ENCODE results near the gene TPSG1. TPM values are rescaled to one million over a fixed set of nuclear protein-coding genes. Genes with fewer than 3 reads are reported as not detected.

The TPSG1 gene
- polyA plus RNA-seq, 1 donor (not counting 4 experiments of a cell fraction or from before 2014, with no cell fraction given) = not detected

DNA sequence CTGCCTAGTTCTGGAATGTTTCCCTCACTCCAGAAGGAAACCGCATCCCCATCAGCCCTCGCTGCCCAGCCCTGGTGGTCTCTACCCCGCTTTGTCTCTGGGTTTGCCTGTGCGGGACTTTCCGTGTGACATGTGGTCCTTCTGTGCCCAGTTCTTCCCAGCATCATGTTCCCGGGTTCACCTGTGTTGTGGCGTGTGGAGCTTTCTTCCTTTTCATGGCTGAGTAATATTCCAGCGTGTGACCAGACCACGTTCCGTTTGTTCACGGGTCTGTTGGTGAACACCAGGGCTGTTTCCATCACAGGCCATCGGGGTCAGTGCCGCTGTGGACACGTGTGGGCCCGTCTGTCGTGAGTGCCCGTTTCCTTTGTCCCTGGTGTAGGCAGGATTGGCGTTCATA, 40.1 kb downstream of the TPSG1 start:
- no peaks in the 10 kb centered on the region for H3K79me2 ChIP-seq (ENCODE audit: control insufficient read depth, insufficient read depth, low read length)
- no peaks in the 10 kb centered on the region for H4K20me1 ChIP-seq (ENCODE audit: control insufficient read depth, extremely low read depth, insufficient read depth, low read length)
- no peak overlapping the region for H3K4me2 ChIP-seq (ENCODE audit: control insufficient read depth, extremely low read depth, insufficient read depth, low read depth, low read length)
- no peaks in the 10 kb centered on the region for H3K27me3 ChIP-seq (ENCODE audit: control insufficient read depth, extremely low read depth, insufficient read depth, low read length)
- H2AFZ ChIP-seq (ENCODE audit: control insufficient read depth, low read length) = no peak overlapping the region
- H3K4me3 ChIP-seq (ENCODE audit: control insufficient read depth in 2 of 3, extremely low read depth in 1 of 3, insufficient read depth in 2 of 3, low read depth in 1 of 3, low read length in 3 of 3) = no peak overlapping the region
- H3K36me3 ChIP-seq (ENCODE audit: control insufficient read depth in 2 of 2, extremely low read depth in 1 of 2, insufficient read depth in 2 of 2, low read length in 2 of 2) = no peaks in the 10 kb centered on the region
- TF ChIP-seq, protein P1, sequence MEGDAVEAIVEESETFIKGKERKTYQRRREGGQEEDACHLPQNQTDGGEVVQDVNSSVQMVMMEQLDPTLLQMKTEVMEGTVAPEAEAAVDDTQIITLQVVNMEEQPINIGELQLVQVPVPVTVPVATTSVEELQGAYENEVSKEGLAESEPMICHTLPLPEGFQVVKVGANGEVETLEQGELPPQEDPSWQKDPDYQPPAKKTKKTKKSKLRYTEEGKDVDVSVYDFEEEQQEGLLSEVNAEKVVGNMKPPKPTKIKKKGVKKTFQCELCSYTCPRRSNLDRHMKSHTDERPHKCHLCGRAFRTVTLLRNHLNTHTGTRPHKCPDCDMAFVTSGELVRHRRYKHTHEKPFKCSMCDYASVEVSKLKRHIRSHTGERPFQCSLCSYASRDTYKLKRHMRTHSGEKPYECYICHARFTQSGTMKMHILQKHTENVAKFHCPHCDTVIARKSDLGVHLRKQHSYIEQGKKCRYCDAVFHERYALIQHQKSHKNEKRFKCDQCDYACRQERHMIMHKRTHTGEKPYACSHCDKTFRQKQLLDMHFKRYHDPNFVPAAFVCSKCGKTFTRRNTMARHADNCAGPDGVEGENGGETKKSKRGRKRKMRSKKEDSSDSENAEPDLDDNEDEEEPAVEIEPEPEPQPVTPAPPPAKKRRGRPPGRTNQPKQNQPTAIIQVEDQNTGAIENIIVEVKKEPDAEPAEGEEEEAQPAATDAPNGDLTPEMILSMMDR (optimal IDR thresholded peaks at IDR 0.05 in 1 of 3, IDR thresholded peaks at IDR 0.05 in 1 of 3, conservative IDR thresholded peaks at IDR 0.05 in 1 of 3; ENCODE audit: extremely low read depth in 1 of 3, insufficient read depth in 2 of 3, low read length in 3 of 3) = no peak
- FAIRE-seq = no peak
- no peaks in the 10 kb centered on the region for H3K9me1 ChIP-seq (ENCODE audit: control insufficient read depth, extremely low read depth, insufficient read depth, low read length)
- no peaks in the 10 kb centered on the region for H3K4me1 ChIP-seq (ENCODE audit: control insufficient read depth, extremely low read depth, insufficient read depth, low read length)
- H3K9ac ChIP-seq (ENCODE audit: control insufficient read depth, extremely low read depth, insufficient read depth, low read length) = no peak overlapping the region
- no peak overlapping the region for H3K27ac ChIP-seq (ENCODE audit: control insufficient read depth, insufficient read depth, low read length)
- dilution Hi-C loops (cut with MboI; ENCODE audit: extremely low pct_ligation_motif_present, low sequenced_read_pairs) = no loop called here
- no peak for DNase-seq (ENCODE audit: low read depth, low spot score)
- H3K9me3 ChIP-seq (ENCODE audit: control insufficient read depth, low read depth, low read length) = peaks cover 3% of the 10 kb centered on the region

DNA sequence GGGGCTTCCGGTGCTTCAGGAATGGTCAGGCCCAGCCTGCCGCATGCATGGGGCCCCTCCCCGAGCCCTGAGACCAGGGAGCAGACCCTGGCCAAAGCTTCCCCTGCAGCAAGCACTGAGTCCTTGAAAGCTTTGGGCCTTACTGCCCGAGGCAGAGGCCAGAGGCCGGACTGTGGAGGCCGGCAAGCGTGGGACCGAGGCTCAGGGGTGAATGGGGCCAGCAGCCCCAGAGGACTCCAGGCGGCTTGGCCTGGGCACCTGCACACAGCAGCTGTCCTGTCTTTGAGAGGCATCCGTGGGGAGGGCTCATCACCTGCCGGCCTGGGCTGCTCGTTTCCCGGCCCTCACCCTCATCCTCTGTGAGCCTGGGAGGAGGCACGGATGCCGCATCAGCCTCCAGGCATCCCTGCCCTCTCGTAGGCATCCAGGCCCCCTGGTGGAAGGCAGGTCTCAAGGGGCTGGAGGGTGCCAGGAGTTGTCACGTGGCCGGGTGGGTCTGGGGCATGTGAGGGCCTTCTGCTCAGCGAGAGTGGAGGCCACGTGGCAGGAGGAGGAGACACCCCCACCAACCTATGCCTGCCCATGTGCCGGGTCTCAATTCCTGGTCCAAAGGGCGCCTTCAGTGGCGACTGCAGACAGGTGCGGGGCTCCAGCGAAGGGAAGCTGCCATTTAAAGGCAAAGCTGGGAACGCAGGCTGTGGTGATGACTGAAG, 40.8 kb downstream of the TPSG1 start:
- Histone ChIP-seq H4K20me1 (ENCODE audit: control insufficient read depth, extremely low read depth, insufficient read depth, low read length) (no peaks in the 10 kb centered on the region), H3K4me2 (ENCODE audit: control insufficient read depth, extremely low read depth, insufficient read depth, low read depth, low read length) (no peak overlapping the region), H3K9ac (ENCODE audit: control insufficient read depth, extremely low read depth, insufficient read depth, low read length) (no peak overlapping the region), H3K79me2 (ENCODE audit: control insufficient read depth, insufficient read depth, low read length) (no peaks in the 10 kb centered on the region), H3K27ac (ENCODE audit: control insufficient read depth, insufficient read depth, low read length) (no peak overlapping the region), H3K4me3 (ENCODE audit: control insufficient read depth in 2 of 3, extremely low read depth in 1 of 3, insufficient read depth in 2 of 3, low read depth in 1 of 3, low read length in 3 of 3) (no peak overlapping the region), H3K9me3 (ENCODE audit: control insufficient read depth, low read depth, low read length) (peaks cover 3% of the 10 kb centered on the region), H3K27me3 (ENCODE audit: control insufficient read depth, extremely low read depth, insufficient read depth, low read length) (no peaks in the 10 kb centered on the region), H3K4me1 (ENCODE audit: control insufficient read depth, extremely low read depth, insufficient read depth, low read length) (no peaks in the 10 kb centered on the region), H3K9me1 (ENCODE audit: control insufficient read depth, extremely low read depth, insufficient read depth, low read length) (no peaks in the 10 kb centered on the region), H2AFZ (ENCODE audit: control insufficient read depth, low read length) (no peak overlapping the region), H3K36me3 (ENCODE audit: control insufficient read depth in 2 of 2, extremely low read depth in 1 of 2, insufficient read depth in 2 of 2, low read length in 2 of 2) (no peaks in the 10 kb centered on the region)
- DNase-seq (ENCODE audit: low read depth, low spot score) = no peak
- TF ChIP-seq EZH2 (IDR thresholded peaks at IDR 0.05; ENCODE audit: low read length) = no peak
- TF ChIP-seq, protein P1 (optimal IDR thresholded peaks at IDR 0.05 in 1 of 3, IDR thresholded peaks at IDR 0.05 in 1 of 3, conservative IDR thresholded peaks at IDR 0.05 in 1 of 3; ENCODE audit: extremely low read depth in 1 of 3, insufficient read depth in 2 of 3, low read length in 3 of 3) = no peak
- no peak for FAIRE-seq
- dilution Hi-C loops (cut with MboI; ENCODE audit: extremely low pct_ligation_motif_present, low sequenced_read_pairs) = no loop called here
